ENCODE data around the gene RPN2. TPM values are rescaled to one million over a fixed set of nuclear protein-coding genes. Genes with fewer than 3 reads are reported as not detected.

RPN2 gene
- polyA plus RNA-seq, 1 donor from 2014 or later = 151 TPM

DNA sequence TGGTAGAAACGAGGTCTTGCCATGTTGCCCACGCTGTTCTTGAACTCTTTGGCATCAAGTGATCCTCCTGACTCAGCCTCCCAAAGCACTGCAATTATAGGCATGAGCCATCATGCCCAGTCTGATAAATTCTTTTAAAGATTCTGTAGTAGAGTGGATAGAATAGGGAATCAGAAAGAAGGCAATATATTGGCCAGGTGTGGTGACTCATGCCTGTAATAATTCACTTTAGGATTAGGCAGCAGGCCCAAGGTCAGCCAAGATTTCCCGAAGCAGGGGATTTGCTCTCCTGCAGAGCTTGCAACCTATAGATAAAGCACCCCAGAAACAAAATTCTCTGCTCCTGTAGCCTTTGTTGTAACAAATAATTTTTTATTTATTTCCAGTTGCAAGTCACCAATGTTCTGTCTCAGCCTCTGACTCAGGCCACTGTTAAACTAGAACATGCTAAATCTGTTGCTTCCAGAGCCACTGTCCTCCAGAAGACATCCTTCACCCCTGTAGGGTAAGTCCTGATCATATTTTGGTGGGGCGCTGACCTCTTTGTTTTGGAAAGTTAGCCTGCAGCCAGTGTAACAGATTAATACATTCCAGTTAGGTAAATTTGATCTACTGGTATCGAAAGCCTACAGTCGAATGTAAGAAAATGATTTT, 30.7 kb downstream of the RPN2 start:
- Histone ChIP-seq H3K79me2 (replicated peaks; ENCODE audit: insufficient read depth, low read length) (no peaks in the 10 kb centered on the region), H3K4me2 (ENCODE audit: low read length) (no peak overlapping the region), H3K27me3 (ENCODE audit: insufficient read depth, low read depth, low read length) (no peaks in the 10 kb centered on the region), H3F3A (ENCODE audit: insufficient read depth, low read length, poor library complexity, severe bottlenecking) (peaks cover 4% of the 10 kb centered on the region), H3K27ac (ENCODE audit: low read length) (no peak overlapping the region), H3K9me3 (ENCODE audit: low read length) (no peaks in the 10 kb centered on the region), H4K20me1 (ENCODE audit: insufficient read depth) (no peaks in the 10 kb centered on the region), H2AFZ (ENCODE audit: low read depth, low read length) (no peak overlapping the region), H3K9me2 (ENCODE audit: insufficient read depth, low read length) (no peaks in the 10 kb centered on the region), H3K4me3 (ENCODE audit: low read length) (no peak overlapping the region), H3K9ac (ENCODE audit: low read length) (no peak overlapping the region), H3K36me3 (ENCODE audit: insufficient read depth, low read length) (peaks cover 18% of the 10 kb centered on the region)
- TF ChIP-seq SMC3 (conservative IDR thresholded peaks at IDR 0.05; ENCODE audit: poor library complexity) (no peak), TAF1 (IDR thresholded peaks at IDR 0.05; ENCODE audit: low read depth) (no peak), RAD21 (conservative IDR thresholded peaks at IDR 0.05) (no peak), MXI1 (conservative IDR thresholded peaks at IDR 0.05; ENCODE audit: poor library complexity, severe bottlenecking) (no peak)
- TF ChIP-seq, protein P1, sequence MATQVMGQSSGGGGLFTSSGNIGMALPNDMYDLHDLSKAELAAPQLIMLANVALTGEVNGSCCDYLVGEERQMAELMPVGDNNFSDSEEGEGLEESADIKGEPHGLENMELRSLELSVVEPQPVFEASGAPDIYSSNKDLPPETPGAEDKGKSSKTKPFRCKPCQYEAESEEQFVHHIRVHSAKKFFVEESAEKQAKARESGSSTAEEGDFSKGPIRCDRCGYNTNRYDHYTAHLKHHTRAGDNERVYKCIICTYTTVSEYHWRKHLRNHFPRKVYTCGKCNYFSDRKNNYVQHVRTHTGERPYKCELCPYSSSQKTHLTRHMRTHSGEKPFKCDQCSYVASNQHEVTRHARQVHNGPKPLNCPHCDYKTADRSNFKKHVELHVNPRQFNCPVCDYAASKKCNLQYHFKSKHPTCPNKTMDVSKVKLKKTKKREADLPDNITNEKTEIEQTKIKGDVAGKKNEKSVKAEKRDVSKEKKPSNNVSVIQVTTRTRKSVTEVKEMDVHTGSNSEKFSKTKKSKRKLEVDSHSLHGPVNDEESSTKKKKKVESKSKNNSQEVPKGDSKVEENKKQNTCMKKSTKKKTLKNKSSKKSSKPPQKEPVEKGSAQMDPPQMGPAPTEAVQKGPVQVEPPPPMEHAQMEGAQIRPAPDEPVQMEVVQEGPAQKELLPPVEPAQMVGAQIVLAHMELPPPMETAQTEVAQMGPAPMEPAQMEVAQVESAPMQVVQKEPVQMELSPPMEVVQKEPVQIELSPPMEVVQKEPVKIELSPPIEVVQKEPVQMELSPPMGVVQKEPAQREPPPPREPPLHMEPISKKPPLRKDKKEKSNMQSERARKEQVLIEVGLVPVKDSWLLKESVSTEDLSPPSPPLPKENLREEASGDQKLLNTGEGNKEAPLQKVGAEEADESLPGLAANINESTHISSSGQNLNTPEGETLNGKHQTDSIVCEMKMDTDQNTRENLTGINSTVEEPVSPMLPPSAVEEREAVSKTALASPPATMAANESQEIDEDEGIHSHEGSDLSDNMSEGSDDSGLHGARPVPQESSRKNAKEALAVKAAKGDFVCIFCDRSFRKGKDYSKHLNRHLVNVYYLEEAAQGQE (IDR thresholded peaks at IDR 0.05; ENCODE audit: borderline replicate concordance) = no peak

DNA sequence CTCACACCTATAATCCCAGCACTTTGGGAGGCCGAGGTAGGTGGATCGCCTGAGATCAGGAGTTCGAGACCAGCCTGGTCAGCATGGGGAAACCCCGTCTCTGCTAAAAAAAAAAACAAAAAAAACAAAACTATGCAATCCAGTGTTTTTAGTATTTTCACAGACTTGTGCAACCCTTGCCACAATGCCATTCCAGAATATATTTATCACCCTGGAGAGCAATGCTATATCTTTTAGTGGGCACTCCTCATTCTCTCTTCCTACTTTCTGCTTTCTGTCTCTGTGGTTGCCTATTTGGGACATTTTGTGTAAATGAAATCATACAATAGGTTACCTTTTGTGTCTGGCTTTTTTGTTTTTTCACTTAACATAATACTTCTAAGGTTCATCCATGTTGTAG, 39.3 kb downstream of the RPN2 start:
- no peaks in the 10 kb centered on the region for H3K36me3 ChIP-seq (ENCODE audit: insufficient read depth, low read length)
- no peak for TF ChIP-seq POLR2AphosphoS5 (IDR thresholded peaks at IDR 0.05)
- TF ChIP-seq EZH2 (IDR thresholded peaks at IDR 0.05; ENCODE audit: borderline replicate concordance, insufficient read depth, low read length, poor library complexity, severe bottlenecking) = no peak
- TF ChIP-seq EP300 (conservative IDR thresholded peaks at IDR 0.05; ENCODE audit: poor library complexity, severe bottlenecking) = no peak
- no peaks in the 10 kb centered on the region for H4K20me1 ChIP-seq (ENCODE audit: insufficient read depth)

DNA sequence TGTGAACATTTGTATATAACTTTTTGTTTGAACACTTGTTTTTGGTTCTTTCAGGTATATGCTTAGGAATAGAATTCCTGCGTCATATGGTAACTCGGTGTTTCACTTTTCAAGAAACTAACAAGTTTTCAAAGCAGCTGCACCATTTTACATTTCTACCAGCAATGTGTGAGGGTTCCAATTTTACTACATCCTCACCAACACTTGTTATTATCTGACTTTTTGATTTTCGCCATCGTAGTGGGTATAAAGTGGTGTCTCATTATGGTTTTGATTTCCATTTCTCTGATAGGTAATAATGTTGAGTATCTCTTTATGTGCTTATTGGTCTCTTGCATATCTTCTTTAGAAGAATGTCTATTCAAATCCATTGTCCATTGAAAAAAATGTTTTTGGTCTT, 39.8 kb downstream of the RPN2 start:
- TF ChIP-seq EP300 (conservative IDR thresholded peaks at IDR 0.05; ENCODE audit: poor library complexity, severe bottlenecking) = no peak
- TF ChIP-seq, protein P2, sequence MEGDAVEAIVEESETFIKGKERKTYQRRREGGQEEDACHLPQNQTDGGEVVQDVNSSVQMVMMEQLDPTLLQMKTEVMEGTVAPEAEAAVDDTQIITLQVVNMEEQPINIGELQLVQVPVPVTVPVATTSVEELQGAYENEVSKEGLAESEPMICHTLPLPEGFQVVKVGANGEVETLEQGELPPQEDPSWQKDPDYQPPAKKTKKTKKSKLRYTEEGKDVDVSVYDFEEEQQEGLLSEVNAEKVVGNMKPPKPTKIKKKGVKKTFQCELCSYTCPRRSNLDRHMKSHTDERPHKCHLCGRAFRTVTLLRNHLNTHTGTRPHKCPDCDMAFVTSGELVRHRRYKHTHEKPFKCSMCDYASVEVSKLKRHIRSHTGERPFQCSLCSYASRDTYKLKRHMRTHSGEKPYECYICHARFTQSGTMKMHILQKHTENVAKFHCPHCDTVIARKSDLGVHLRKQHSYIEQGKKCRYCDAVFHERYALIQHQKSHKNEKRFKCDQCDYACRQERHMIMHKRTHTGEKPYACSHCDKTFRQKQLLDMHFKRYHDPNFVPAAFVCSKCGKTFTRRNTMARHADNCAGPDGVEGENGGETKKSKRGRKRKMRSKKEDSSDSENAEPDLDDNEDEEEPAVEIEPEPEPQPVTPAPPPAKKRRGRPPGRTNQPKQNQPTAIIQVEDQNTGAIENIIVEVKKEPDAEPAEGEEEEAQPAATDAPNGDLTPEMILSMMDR (IDR thresholded peaks at IDR 0.05; ENCODE audit: poor library complexity, severe bottlenecking) = no peak
- no peaks in the 10 kb centered on the region for H3K9me2 ChIP-seq (ENCODE audit: insufficient read depth, low read length)
- no peak overlapping the region for H3K4me3 ChIP-seq (ENCODE audit: low read length)
- no peak overlapping the region for H2AFZ ChIP-seq (ENCODE audit: low read depth, low read length)
- no peak overlapping the region for H3K4me2 ChIP-seq (ENCODE audit: low read length)
- H4K20me1 ChIP-seq (ENCODE audit: insufficient read depth) = no peaks in the 10 kb centered on the region
- H3K27me3 ChIP-seq (ENCODE audit: insufficient read depth, low read depth, low read length) = no peaks in the 10 kb centered on the region
- no peaks in the 10 kb centered on the region for H3K9me3 ChIP-seq (ENCODE audit: low read length)
- H3K36me3 ChIP-seq (ENCODE audit: insufficient read depth, low read length) = no peaks in the 10 kb centered on the region
- peaks cover 5% of the 10 kb centered on the region for H3F3A ChIP-seq (ENCODE audit: insufficient read depth, low read length, poor library complexity, severe bottlenecking)
- H3K9ac ChIP-seq (ENCODE audit: low read length) = no peak overlapping the region
- H3K27ac ChIP-seq (ENCODE audit: low read length) = no peak overlapping the region
- H3K79me2 ChIP-seq (replicated peaks; ENCODE audit: insufficient read depth, low read length) = no peaks in the 10 kb centered on the region

More for the DNA sequence above, 39.3 kb downstream of the RPN2 start:
- no peak overlapping the region for H3K27ac ChIP-seq (ENCODE audit: low read length)
- no peaks in the 10 kb centered on the region for H3K27me3 ChIP-seq (ENCODE audit: insufficient read depth, low read depth, low read length)
- H3K9ac ChIP-seq (ENCODE audit: low read length) = no peak overlapping the region
- H3K4me3 ChIP-seq (ENCODE audit: low read length) = no peak overlapping the region
- no peak overlapping the region for H2AFZ ChIP-seq (ENCODE audit: low read depth, low read length)
- H3K79me2 ChIP-seq (replicated peaks; ENCODE audit: insufficient read depth, low read length) = no peaks in the 10 kb centered on the region
- peaks cover 5% of the 10 kb centered on the region for H3F3A ChIP-seq (ENCODE audit: insufficient read depth, low read length, poor library complexity, severe bottlenecking)
- no peaks in the 10 kb centered on the region for H3K9me2 ChIP-seq (ENCODE audit: insufficient read depth, low read length)
- H3K9me3 ChIP-seq (ENCODE audit: low read length) = no peaks in the 10 kb centered on the region
- no peak overlapping the region for H3K4me2 ChIP-seq (ENCODE audit: low read length)

Measured in neural cell (in vitro differentiated cells).